HS-5 (cell line): ENCODE results near the gene ACOX2.
"Not testable (repeated sequence)": the region's sequence is repeated elsewhere in the genome, so short reads cannot be mapped to it uniquely, and the experiment has no call there.

Experiments used
- DNase-seq: peaks from one replicate; pipeline ENCODE4 v3.0.0-alpha.2; 2012; ENCODE audit warnings: low read depth

The ACOX2 gene

GRCh38 chr3:58535531-58536500 lies 1.2 kb downstream of the ACOX2 start:
- DNase-seq, result no peak

DNA sequence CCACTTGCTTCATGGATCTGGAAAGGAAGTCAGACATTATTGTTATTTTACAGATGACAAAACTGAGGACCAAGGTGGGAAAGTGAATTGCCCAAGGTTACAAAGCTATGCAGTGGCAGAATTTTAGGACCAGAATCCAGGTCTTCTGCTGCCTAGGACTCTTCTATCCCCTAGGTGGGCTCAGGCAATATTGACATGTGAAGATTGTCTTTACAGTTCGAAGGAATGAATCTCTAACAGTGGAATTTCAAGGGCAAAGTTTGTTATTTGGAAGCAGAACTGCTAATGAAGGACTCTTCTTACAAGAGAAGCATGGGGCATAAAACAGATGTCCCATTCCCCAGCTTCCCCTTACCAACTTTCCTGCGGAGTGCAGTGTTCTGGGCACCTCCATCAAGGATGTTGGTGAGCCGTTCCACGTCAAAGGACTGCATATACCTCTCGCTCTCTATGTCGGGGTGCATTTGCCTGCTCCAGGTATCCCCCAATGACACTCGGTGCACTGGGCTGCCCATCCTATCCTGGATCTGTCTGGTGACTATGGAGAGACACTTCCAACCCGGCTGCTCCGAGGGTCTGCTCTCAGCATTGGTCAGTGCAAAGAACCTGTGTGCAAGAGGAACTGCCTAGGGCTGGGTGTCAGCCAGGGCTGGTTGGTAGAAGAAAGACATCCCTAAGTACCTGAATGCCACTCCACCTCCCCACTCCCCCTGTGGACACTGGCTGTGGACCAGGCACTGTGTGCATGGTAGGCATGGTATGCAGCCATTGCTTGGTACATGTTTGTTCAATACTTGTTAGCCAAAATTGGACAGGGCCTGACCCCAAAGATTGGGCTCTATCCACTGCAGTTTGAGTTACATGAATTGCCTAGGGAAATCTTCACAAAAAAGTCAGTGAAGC lies 2.1 kb downstream of the ACOX2 start:
- DNase-seq, result no peak

DNA sequence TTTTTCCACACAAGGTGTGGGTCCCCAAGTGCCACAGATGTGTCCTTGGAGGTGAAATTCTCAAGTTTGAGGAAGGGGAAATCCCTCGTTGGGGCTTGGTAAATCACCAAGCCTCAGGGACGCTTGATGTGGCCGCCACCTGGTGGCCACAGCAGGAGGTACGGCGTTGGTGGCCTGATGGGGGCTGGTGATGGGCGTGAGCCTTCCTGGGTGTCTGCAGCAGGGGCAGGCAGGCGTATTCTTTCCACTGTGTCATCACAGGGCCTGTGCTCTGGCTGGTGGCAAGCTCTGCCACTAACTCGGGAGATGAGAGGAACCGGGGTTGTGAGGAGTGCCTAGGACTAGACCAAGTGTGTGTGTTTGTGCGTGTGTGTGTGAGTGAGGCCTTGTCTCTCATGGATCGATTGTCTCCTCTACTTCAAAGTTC lies 4.2 kb downstream of the ACOX2 start:
- peak; percentile 49 for DNase-seq

GRCh38 chr3:58531956-58532355 lies 5.0 kb downstream of the ACOX2 start:
- no peak for DNase-seq

- DNase-seq, result no peak
These were observed 5.4 kb downstream of the ACOX2 start for GRCh38 chr3:58531555-58531954.

- DNase-seq, result no peak
These were observed 6.6 kb downstream of the ACOX2 start for GRCh38 chr3:58530354-58530865.

GRCh38 chr3:58529516-58530353 lies 7.3 kb downstream of the ACOX2 start:
- DNase-seq, result no peak

DNA sequence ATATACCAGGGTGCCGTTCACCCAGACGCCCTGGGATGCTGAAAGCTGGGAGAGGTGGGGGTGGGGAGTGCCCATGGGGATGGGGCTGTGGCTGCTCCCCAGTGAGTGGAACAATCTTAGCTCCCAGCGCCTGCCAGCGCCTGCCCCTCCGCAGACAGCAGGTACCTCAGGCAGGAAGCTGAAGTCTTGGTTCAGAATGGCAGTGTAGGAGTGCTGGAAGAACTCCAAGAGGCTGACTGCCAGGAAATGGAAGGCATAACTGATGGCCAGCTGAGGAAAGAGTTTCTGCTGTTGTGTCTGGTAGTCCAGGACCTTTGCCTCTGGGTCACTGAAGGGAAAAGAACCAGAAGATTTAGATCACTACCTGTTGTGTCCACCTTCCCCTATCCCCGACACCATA lies 8.4 kb downstream of the ACOX2 start:
- DNase-seq, result no peak

DNA sequence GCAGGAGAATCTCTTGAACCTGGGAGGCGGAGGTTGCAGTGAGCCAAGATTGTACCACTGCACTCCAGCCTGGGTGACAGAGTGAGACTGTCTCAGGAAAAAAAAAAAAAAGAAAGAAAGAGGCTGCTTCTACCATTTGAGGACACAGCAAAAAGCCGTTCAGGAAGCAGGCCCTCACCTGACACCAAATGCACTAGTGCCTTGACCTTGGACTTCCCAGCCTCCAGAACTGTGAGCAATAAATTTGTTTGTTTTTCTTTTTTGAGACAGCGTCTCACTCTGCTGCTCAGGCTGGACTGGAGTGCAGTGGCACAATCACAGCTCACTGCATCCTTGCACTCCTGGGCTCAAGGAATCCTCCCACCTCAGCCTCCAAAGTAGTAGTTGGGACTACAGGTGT lies 9.6 kb downstream of the ACOX2 start:
- DNase-seq, result not testable (repeated sequence)

DNA sequence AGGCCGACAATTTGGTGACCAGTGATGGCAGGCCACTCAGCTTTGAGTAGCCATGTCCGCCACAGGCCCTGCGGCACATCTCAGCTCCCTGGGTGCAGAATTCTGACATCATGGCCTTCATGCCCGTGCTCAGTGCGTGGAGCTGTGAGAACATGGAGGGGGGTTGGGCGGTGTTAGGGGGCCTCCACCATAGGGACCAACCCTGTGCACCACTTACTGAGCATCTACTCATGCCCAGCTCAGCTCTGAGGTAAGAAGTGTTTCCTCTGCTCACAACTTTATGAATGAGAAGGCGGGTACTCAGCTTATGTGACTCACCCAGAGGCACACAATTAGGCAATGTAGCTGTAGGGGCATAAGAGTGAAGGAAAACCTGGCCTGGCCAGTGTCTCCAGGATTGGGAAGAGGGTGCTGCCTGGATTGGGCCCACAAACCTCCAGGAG lies 10.5 kb downstream of the ACOX2 start:
- DNase-seq, result peak; percentile 75

- DNase-seq, result no peak
These were observed 12.6 kb downstream of the ACOX2 start for GRCh38 chr3:58524326-58524888.

GRCh38 chr3:58522759-58523425 lies 14.1 kb downstream of the ACOX2 start:
- DNase-seq, result no peak

GRCh38 chr3:58521917-58522631 lies 14.9 kb downstream of the ACOX2 start:
- DNase-seq, result no peak

- DNase-seq, result no peak
These were observed 15.7 kb downstream of the ACOX2 start for GRCh38 chr3:58521336-58521670.

GRCh38 chr3:58520403-58521335 lies 16.3 kb downstream of the ACOX2 start:
- DNase-seq, result no peak

GRCh38 chr3:58519668-58520402 lies 17.2 kb downstream of the ACOX2 start:
- no peak for DNase-seq

DNA sequence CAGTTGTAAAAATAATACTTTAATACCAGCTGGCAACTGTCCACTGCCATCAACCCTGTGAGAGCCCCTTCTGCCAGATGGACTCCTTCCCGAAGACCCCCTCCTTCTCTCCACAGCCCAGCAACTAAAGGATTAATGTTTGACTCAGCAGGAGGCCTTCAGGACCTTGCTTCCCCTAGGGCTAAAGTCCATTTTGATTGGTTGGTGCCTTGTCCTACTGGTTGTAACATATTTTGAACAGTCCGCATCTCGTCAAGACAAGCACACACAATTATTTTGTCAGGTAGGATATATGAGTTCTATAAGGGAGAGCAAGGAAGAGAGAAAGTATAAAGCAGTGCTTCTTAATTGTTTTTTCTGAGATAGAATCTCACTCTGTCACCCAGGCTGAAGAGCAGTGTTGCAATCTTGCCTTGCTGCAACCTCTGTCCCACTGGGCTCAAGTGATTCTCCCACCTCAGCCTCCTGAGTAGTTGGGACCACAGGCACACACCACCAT lies 18.6 kb downstream of the ACOX2 start:
- DNase-seq, result no peak

- no peak for DNase-seq
These were observed 22.6 kb downstream of the ACOX2 start for GRCh38 chr3:58514405-58514804.
